Neural progenitor cell (in vitro differentiated cells): ENCODE data around the gene SACM1L. TPM values are rescaled to one million over a fixed set of nuclear protein-coding genes. Genes with fewer than 3 reads are reported as not detected.

Experiments
- DNase-seq: peaks from one replicate; pipeline ENCODE4 v3.0.0-alpha.2; 2016; ENCODE audit warnings: low spot score
- H2AFZ ChIP-seq: fragments of 200-600 bp; sonication (generic); replicated peaks from 2 replicates; pipeline ENCODE4 v1.6.1; 2016; ENCODE audit warnings: antibody characterized with exemption
- H3F3A ChIP-seq: fragments of 200-600 bp; sonication (generic); 2 replicates; pipeline ENCODE4 v1.6.1; 2016; ENCODE audit warnings: antibody characterized with exemption, low read depth
- H3K27ac ChIP-seq: fragments of 200-600 bp; sonication (generic); 2 replicates; pipeline ENCODE4 v1.5.1; 2016; ENCODE audit warnings: mild to moderate bottlenecking
- H3K27me3 ChIP-seq: fragments of 200-600 bp; sonication (generic); 2 replicates; pipeline ENCODE4 v1.6.1; 2016; ENCODE audit warnings: mild to moderate bottlenecking, moderate library complexity
- H3K36me3 ChIP-seq: fragments of 200-600 bp; sonication (generic); 2 replicates; pipeline ENCODE4 v1.5.1; 2016
- H3K4me1 ChIP-seq: fragments of 200-600 bp; sonication (generic); 2 replicates; pipeline ENCODE4 v1.6.1; 2016; ENCODE audit warnings: mixed run types
- H3K4me2 ChIP-seq: fragments of 200-600 bp; sonication (generic); 2 replicates; pipeline ENCODE4 v1.6.1; 2016
- H3K4me3 ChIP-seq: fragments of 200-600 bp; sonication (generic); 2 replicates; pipeline ENCODE4 v1.5.1; 2016
- H3K79me2 ChIP-seq: fragments of 200-600 bp; sonication (generic); 2 replicates; pipeline ENCODE4 v1.6.1; 2016; ENCODE audit warnings: low read depth
- H3K9ac ChIP-seq: fragments of 200-600 bp; sonication (generic); 2 replicates; pipeline ENCODE4 v1.6.1; 2016
- H3K9me3 ChIP-seq: fragments of 200-600 bp; sonication (generic); 2 replicates; pipeline ENCODE4 v1.5.1; 2016; ENCODE audit warnings: low read depth
- H4K20me1 ChIP-seq: fragments of 200-600 bp; sonication (generic); 2 replicates; pipeline ENCODE4 v1.6.1; 2016; ENCODE audit warnings: low read depth
- H3K27ac Mint-ChIP-seq: 3 replicates; pipeline ENCODE4 v1.8.0; 2021; ENCODE audit warnings: mixed read lengths
- H3K27me3 Mint-ChIP-seq: 2 replicates; pipeline ENCODE4 v1.8.0; 2022; ENCODE audit warnings: low read depth, mild to moderate bottlenecking, inconsistent platforms, moderate library complexity, mixed read lengths; ENCODE audit not compliant: insufficient read depth
- H3K36me3 Mint-ChIP-seq: 3 replicates; pipeline ENCODE4 v1.8.0; 2021; ENCODE audit warnings: mixed read lengths
- H3K4me1 Mint-ChIP-seq: 3 replicates; pipeline ENCODE4 v1.8.0; 2021; ENCODE audit warnings: mixed read lengths
- H3K4me3 Mint-ChIP-seq: 3 replicates; pipeline ENCODE4 v1.8.0; 2021; ENCODE audit warnings: mild to moderate bottlenecking, moderate library complexity, mixed read lengths
- H3K9me3 Mint-ChIP-seq: 3 replicates; pipeline ENCODE4 v1.8.0; 2020; ENCODE audit warnings: mixed read lengths
- CTCF ChIP-seq: fragments of 200-600 bp; sonication (generic); IDR thresholded peaks from 2 replicates; pipeline ENCODE4 v1.5.1; 2017; ENCODE audit warnings: antibody characterized with exemption, mild to moderate bottlenecking
- EZH2 ChIP-seq: fragments of 200-600 bp; sonication (generic); IDR thresholded peaks from 2 replicates; pipeline ENCODE4 v1.6.1; 2017; ENCODE audit warnings: antibody characterized with exemption, mild to moderate bottlenecking, moderate library complexity
- EZH2phosphoT487 ChIP-seq: fragments of 200-600 bp; sonication (generic); IDR thresholded peaks from 2 replicates; pipeline ENCODE4 v1.6.1; 2017; ENCODE audit warnings: antibody characterized with exemption
- total RNA-seq: library from RNA; depleted of rRNA; stranded (reverse); fragments of >200 nt; gene quantifications from 2 replicates; pipeline ENCODE4 v1.2.3, GENCODE V29; 2015; ENCODE audit warnings: low replicate concordance

The SACM1L gene
- total RNA-seq, 1 donor from 2014 or later = 61.8 TPM

DNA sequence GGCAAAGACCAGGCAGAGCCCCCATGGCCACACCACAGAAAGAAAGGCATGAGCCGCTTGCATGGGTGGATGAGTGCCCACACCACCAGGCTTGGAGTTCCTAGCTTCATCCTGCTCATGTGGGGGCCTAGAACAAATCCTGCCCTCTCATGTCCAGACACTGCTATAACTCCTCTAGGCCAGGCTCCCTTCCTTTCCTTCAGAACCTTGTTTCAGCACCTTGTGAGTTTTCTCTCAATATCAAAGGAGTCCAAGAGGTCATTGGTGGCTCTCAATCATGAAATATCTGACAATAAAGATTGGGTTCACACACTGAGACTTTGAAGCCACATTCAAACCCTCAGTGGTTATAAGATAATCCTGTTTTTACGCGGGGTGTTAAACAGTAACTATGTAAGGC is 94.5 kb downstream of the SACM1L start:
- Histone ChIP-seq H4K20me1 (no peaks in the 10 kb centered on the region), H3K36me3 (no peaks in the 10 kb centered on the region), H3F3A (no peaks in the 10 kb centered on the region), H3K4me3 (no peak overlapping the region), H3K4me2 (no peak overlapping the region), H2AFZ (no peak overlapping the region), H3K27me3 (no peaks in the 10 kb centered on the region), H3K79me2 (no peaks in the 10 kb centered on the region), H3K4me1 (no peaks in the 10 kb centered on the region), H3K9me3 (no peaks in the 10 kb centered on the region), H3K9ac (no peak overlapping the region), H3K27ac (no peak overlapping the region)
- DNase-seq = no peak
- Mint-ChIP-seq H3K9me3 (peaks cover 5% of the 10 kb centered on the region), H3K4me3 (no peak overlapping the region), H3K36me3 (no peaks in the 10 kb centered on the region), H3K27me3 (peaks cover 10% of the 10 kb centered on the region), H3K27ac (no peak overlapping the region), H3K4me1 (no peaks in the 10 kb centered on the region)
- TF ChIP-seq CTCF (no peak), EZH2 (no peak), EZH2phosphoT487 (no peak)

DNA sequence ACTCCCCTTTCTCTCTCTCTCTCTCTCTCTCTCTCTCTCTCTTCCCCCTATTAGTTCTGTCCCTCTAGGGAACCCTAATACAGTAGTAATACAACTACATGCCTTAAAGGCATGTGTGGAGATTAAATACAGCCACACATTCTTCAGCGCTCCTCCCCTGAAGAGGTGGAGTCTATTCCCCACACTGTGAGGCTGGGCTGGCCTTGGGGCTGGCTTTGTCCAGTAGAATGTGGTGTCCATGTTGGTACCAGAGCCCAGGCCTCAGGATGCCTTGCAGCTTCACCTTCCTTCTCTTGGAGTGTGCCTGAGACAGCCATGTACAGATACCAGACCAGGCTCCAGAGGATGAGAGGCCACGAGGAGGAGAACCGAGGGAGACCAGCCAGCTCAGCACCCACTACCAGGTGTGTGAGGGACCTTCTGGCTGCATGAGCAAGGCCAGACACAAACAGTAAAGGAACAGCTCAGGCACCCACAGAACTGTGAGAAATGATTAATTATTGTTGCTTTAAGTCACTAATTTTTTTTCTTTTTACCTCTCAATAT is 96.5 kb downstream of the SACM1L start:
- no peak overlapping the region for H3K27ac ChIP-seq
- no peaks in the 10 kb centered on the region for H3K9me3 ChIP-seq
- H3K9ac ChIP-seq = no peak overlapping the region
- no peak overlapping the region for H3K4me3 ChIP-seq
- H3K4me2 ChIP-seq = no peak overlapping the region
- H3F3A ChIP-seq = no peaks in the 10 kb centered on the region
- TF ChIP-seq EZH2phosphoT487 = no peak
- TF ChIP-seq CTCF = no peak
- no peak for TF ChIP-seq EZH2
- H3K36me3 ChIP-seq = no peaks in the 10 kb centered on the region
- Mint-ChIP-seq H3K27me3 (peaks cover 10% of the 10 kb centered on the region), H3K27ac (no peak overlapping the region), H3K9me3 (peaks cover 18% of the 10 kb centered on the region), H3K4me3 (no peak overlapping the region), H3K36me3 (no peaks in the 10 kb centered on the region), H3K4me1 (no peaks in the 10 kb centered on the region)
- no peaks in the 10 kb centered on the region for H3K79me2 ChIP-seq
- no peaks in the 10 kb centered on the region for H3K27me3 ChIP-seq
- H2AFZ ChIP-seq = no peak overlapping the region
- no peaks in the 10 kb centered on the region for H3K4me1 ChIP-seq
- DNase-seq = no peak
- no peaks in the 10 kb centered on the region for H4K20me1 ChIP-seq

DNA sequence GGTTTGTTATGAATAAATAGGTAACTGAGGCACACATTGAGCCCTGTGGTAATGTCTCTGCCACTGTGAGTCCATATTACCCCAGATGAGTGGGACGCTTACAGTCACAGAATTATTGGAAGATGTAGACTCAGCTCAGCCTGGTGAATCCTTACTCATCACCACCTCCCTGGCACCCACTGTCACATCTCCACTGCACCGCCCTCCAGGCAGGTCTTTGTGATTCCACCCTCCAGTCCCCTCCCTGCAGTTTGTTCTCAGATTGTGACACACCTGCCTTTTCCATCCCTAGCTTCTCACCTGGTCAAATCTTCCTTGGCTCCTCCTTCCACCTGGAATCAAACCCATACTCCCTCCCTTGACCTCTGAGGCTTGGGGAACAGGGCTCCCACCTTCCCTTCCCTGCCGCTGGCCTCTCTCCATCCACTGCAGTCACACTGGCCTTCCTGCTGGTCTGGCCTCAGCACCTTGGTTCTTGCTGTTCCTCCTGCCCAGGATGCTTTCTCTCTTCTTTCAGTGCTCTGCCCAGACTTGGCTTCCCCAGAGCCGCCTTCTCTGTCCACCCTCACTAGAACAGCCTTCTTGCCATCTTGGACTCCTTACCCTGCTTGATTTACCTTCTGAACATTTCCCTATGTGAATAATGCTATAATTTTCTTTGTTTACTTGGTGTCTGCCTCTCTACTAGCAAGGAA is 97.8 kb downstream of the SACM1L start:
- no peaks in the 10 kb centered on the region for H3F3A ChIP-seq
- Mint-ChIP-seq H3K4me1 (no peaks in the 10 kb centered on the region), H3K27me3 (peaks cover 12% of the 10 kb centered on the region), H3K27ac (no peak overlapping the region), H3K36me3 (no peaks in the 10 kb centered on the region), H3K9me3 (peaks cover 19% of the 10 kb centered on the region), H3K4me3 (no peak overlapping the region)
- no peak overlapping the region for H3K4me2 ChIP-seq
- H3K9ac ChIP-seq = no peak overlapping the region
- no peaks in the 10 kb centered on the region for H3K79me2 ChIP-seq
- no peak overlapping the region for H2AFZ ChIP-seq
- no peaks in the 10 kb centered on the region for H4K20me1 ChIP-seq
- no peaks in the 10 kb centered on the region for H3K4me1 ChIP-seq
- no peak overlapping the region for H3K27ac ChIP-seq
- no peak for DNase-seq
- H3K27me3 ChIP-seq = no peaks in the 10 kb centered on the region
- no peak for TF ChIP-seq EZH2phosphoT487
- no peak for TF ChIP-seq EZH2
- TF ChIP-seq CTCF = no peak
- no peak overlapping the region for H3K4me3 ChIP-seq
- H3K36me3 ChIP-seq = no peaks in the 10 kb centered on the region
- no peaks in the 10 kb centered on the region for H3K9me3 ChIP-seq
